Amygdala (tissue), 56 donors: ENCODE data around the gene EFHC2.
A peak's percentile ranks its signal among the peaks of the same experiment; 100 is the strongest.

ENCODE experiments used
- DNase-seq, 56 donors: peaks; one replicate each; lab custom pipeline; 2025; lab: John Stamatoyannopoulos, UW

The EFHC2 gene, protein sequence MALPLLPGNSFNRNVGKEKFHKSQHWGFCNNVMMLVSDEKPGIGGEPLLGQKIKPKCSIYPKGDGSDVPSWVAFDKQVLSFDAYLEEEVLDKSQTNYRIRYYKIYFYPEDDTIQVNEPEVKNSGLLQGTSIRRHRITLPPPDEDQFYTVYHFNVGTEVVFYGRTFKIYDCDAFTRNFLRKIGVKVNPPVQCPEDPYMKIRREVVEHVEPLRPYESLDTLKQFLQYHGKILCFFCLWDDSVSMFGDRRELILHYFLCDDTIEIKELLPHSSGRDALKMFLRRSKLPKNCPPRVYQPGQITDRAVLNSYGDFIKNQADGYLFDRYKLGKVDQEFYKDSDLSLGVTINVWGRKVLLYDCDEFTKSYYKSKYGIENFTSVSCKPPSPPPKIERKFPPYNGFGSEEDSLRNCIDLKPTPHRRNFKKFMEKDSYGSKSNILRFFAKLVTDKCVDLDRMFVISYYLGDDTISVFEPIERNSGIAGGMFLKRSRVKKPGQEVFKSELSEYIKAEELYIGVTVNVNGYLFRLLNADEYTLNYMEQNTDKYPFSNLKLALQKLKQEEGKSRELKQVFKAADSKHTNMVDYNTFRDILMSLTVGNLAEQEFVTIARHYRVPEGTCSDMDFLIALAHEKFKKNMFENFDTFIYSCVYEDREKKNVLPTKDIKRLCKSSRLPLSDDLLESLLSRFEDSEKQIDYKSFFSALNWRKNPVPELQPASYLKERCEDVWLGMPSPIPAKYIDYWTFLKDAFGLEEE

DNA sequence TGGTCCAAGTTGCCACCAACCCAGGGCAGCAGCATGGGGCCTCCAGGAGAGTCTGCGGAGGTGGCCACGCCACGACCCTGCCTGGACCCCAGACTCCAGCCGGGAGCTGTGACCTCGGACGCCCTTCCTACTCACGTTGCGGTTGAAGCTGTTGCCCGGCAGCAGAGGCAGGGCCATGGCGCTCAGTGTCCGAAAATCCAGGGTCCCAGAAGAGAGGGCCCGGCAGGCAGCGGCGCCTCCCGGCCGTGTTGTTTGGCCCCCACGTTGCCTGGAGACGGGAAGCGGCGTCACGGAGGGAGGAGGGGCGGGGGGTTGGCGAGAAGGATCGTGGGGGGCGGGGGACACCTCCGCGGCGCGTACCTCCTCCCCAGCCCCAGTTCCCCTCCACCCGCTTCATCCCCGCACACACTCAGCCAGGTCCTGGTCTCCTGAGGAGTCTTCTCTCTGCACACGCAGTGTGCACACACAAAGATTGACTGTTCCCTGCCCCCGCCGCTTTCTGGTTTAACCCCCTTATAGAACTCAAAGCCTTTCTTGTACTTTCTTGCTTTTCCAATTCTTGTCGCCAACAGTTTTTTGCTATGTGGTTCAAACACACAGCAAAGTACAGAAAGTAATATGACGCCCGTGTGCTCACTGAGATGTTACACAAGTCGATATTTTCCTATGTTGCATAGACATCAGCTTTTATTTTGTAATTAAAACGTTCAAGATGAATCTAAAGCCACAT, at the start of gene EFHC2:
Gene EFHC2, minus strand, starts transcription at position 261 of the 730 bp plus-strand sequence. Its CDS starts 84 bp downstream, at position 177.
- DNase-seq, result peak in 27 of 56 donors; percentile 0 to 34 (median 2)

DNA sequence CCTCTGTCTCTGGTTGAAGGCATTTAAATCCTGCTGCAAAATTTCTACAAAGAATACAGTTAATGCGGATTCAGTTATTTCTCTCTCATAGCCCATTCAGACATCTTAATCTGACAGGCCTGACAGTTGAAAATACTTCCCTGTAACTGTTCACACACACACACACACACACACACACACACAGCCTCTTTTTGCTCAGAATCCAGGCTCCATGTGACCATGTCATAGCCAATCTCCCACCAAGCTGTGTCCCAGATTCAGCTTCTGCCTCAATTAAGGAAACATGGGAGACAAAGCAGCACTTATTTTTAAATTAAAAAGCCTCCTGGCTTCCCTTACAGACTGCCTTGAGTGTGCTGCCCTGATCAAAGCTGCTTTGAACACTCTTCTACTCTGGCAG, 49.3 kb upstream of the EFHC2 start:
- peak in 24 of 56 donors; percentile 0 to 46 (median 4) for DNase-seq

DNA sequence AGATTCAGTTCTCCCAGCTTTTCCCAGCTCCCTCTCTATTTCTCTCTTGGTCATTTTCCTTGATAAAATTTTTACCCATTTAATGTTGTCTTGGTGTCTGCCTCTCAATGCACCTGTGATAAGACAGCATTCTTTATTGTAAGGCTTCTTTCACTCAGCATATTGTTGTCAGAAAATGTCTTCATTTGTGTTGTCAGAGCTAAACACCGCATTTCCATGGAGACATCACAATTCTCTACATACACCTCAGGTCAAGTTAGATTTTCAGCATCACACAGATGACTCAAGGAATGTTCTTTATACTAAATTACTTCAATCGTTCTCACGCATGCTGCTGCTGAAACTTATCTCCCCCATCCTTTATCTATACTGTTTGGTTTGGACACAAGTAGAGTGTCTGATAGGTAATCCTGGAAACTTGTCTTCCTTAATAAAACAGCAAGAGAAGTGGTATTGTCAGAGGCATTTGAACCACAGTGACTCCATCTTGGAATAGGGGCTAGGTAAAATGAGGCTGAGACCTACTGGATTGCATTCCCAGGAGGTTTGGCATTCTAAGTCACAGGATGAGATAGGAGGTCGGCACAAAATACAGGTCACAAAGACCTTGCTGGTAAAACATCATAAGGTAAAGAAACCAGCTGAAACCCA, 41.3 kb upstream of the EFHC2 start:
- no peak for DNase-seq

DNA sequence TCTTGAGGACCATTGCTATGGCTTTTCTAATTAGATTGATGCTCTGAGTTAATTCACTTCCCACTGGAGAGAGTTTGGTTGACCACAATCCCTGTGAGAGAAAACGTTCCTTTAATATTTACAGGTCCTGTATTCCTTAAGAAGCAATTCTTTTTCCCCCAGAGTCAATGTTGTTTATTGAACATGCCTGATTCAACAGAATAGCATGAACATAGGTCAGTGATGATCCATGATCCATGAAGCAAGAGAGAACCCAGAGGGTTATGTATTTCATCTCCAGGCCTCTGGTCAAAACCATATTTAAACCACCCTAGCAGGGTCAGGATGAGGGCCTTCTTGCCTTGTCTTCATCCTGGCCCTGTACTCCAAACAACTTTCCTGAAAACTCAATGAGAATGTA, 39.4 kb upstream of the EFHC2 start:
- DNase-seq, result no peak

DNA sequence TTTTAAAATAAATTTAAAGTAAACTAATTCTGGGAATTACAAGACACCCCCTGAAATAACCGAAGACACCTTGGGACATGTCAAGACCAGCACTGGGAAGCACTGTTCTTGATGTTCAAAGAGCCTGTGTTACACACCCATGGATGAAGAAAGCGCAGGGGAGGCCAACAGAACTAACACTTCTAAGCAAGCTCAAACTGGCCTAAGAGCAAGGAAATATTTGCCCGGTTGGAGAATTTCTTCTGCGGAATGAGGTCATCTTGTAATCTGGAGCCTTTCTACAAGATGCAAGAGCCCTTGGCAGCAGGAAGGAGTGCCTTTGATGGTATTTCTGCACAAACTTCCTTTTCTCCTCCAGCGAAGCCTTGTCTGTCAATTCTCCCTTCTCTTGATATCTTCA, 9.3 kb upstream of the EFHC2 start:
- no peak for DNase-seq

DNA sequence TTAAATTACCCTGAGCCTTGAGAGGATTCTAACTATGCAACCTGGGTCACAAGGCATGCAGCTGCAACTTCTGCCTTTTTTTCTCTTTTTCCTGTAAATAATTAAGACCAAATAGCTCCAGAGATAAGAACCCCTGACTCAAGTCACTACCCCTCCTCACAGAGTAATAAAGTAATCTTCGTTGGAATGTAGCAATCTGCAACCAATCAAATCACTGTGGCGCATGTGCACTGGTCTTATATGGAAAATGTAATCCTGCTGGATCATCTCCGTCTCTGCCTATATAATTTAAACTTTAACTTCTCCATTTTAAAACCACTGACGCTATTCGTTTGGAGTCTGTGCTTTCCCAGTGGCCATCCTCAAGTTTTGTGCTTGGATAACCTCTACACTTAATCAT, 6.1 kb upstream of the EFHC2 start:
- no peak for DNase-seq

DNA sequence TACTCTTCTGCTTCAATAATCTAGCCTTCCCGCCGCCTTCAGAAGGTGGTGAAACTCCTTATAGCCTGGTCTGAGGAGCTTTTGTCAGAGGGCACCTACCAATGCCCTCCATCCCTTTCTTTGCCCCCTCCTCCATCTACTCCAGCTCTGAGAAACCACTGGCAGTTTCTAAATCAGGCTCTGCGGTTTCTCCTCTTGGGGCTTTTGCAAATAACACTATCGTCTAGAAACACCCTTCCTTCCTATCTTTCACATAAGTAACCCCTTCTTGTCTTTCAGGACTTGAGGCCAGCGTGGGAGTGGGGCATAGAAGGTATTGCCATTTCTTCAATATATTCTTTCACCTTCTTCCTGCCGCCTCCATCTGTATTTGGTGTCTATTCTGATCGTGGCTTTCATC, 1.2 kb upstream of the EFHC2 start:
- DNase-seq, result no peak

DNA sequence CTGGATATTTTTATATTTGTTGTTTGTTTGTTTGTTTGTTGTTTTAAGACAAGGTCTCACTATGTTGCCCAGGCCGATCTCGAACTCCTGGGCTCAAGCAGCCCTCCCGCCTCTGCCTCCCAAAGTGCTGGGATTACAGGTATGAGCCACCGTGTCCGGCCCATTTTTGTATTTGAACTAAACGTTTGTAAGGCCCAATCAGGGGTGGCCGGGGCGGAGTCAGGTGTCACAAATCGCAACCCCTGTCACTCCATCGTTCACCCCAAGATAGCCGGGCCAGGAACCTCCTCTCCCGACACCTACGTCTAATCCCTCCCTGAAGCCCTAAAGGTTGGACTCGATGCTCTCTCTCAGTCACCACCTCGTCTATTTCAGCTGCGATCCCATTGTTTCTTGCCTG, 722 bp upstream of the EFHC2 start:
- peak in 2 of 56 donors; percentile 0 to 2 for DNase-seq

DNA sequence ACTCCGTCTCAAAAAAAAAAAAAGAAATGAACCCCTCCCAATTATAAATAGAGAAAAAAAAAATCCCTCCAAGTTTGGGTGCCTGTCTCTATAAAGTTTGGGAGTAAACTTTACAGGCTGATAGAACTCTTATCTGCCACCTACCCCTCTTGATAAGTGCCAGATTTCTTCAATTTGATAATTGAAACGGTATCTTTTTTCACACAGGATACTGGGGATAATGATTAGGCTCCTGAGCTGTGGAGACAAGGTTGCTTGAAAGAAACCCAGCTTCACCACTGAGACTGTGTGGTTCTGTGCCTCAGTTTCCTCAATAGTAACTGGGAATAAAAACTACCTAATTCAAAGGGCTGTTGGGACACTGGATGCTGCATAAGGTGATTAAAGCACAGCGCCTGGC, 606 bp downstream of the EFHC2 start:
- no peak for DNase-seq

DNA sequence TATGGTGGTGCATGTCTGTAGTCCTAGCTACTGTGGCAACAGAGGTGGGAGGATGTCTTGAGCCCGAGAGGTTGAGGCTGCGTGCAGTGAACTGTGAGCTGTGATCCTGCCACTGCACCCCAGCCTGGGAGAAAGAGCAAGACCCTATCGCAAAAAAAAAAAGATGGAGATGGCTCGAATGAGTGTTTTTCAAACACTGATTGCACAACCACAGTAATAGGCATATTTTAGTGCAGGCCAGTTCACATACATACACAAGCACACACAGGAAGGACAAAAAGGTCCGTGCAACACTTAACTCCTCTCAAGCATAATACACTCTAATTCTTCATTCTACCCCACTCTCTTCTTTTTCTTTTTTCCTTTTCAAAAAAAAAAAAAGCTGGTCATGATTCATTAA, 5.1 kb downstream of the EFHC2 start:
- no peak for DNase-seq

DNA sequence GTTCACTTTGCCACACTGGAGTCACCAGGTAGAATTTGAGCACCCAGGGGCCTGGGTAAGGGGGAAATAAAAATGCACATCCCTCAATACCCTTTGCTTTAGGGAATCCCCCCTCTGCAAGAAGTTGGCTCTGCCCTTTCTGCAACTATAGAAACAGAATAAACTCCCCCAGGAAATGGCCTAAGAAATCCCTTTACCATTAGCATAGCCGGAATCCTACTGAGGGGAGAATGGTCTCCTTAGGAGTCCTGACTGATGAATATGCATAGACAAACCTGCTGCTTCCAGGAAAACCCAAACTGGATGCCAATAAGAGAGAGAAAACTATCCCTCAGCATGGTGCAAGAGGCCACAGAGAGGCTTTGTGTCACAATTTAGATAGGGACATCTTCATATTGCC, 11.0 kb downstream of the EFHC2 start:
- DNase-seq, result no peak

DNA sequence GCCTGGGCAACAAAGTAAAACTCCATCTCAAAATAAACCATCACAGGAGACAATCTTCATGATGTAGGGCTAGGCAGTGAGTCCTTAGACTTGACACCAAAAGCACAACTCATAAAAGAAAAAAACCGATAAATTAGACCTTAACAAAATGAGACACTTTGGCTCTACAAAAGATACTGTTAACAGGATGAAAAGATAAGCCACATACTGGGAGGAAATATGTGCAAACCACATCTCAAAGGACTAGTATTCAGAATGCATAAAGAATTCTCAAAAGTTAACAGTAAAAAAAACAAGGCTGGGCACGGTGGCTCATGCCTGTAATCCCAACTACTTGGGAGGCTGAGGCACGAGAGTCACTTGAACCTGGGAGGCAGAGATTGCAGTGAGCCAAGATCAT, 13.2 kb downstream of the EFHC2 start:
- no peak for DNase-seq

DNA sequence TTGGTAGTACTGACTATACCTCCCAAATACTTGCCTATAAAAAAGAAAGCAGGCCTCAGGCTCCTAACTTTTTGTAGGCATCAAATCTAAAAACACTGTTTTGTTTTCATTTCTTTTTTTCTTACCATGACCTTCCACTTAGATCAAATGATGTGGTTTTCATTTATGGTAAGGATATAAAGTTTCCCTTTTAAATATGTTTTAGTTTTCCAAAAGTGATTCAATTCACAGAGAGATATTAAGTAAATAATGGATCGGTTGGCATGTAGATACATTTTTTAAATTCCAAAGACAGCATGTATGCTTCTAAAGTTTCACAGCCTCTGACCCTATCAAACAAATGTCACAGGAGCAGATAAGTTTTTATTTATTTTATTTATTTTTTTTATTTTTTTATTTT, 23.9 kb downstream of the EFHC2 start:
- DNase-seq, result no peak

DNA sequence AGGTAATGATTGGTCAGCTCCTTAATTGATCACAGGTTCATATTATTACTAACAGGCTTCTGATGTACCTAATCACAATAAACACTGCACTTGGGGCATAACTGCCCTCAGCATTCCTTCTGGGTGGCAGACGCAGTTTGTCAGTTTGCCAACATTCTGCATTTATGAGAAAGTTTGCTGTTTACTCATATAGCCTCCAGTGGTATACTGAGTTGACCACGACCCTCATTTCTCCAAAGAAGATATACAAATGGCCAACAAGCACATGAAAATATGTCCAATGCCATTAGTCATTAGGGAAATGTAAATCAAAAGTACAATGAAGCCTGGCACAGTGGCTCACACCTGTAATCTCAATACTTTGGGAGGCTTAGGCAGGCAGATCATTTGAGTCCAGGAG, 26.3 kb downstream of the EFHC2 start:
- no peak for DNase-seq

DNA sequence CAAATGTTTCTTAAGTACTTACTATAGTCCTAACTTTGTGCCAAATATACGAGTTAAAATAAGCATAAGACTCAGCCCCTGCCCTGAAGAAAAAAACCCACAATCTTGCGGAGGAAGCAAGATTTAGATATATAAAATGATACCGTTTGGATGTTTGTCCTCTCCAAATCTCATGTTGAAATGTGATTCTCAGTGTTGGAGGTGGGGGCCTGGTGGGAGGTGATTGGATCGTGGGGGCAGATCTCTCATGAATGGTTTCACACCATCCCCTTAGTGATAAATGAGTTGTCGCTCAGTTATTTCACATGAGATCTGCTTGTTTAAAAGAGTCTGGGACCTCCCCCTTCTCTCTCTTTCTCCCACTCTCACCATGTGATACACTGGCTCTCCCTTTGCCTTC, 28.7 kb downstream of the EFHC2 start:
- DNase-seq, result no peak

DNA sequence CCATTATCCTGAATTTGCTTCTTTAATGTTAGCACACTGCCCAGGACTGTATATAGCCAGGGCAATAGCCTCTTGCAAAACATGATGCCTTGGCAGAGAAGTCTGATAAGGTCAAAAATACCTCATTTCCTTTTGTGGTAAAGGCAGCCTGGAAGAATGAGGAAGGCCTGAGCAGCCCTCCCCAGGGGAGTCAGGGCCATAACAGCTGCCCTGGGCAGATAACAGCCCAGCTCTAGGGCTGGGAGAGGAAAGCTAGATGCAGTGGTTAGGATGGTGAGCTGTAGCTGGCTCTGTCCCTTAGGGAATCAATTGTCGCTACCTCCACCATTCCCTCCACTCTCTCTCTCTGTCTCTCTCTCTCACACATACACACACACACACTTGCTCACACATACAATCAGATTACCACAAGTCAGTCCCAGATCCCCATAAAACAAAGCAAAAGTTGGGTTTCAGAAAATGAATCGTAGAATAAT, 29.2 kb downstream of the EFHC2 start:
- DNase-seq, result peak in 3 of 56 donors; percentile 0 to 2 (median 2)

DNA sequence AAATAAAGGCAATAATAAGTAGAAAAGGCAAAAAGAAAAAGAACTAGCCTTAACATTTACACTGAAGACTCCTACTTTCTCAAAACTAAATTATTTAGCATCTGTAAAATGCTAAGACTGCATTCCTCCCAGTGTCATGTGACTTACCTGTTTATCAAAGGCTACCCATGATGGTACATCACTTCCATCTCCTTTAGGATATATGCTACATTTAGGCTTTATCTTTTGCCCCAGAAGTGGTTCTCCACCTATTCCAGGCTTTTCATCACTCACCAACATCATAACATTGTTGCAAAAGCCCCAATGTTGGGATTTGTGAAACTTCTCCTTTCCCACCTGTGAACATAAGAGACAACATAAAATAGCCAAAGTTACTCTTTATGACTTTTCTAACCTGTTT, 31.1 kb downstream of the EFHC2 start:
- DNase-seq, result no peak

DNA sequence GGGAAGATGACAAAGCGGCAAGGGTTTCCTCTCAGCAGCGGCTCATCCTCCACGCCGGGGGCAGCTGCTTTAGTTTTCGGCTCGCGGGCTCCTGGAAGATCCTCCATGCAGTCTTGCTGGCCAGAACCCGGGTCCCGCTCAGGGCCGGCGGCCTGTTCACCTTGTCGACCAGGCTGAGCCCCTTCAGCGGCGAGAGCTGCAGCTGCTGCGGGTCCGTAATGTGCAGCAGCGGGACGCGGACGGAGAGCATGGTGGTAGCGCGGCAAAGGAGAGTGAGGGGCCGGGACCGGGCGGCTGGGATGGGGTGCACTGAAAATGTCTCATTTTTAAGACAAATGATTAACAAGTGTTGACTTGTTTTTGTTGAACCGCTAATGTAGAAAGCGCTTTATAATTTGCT, 33.2 kb downstream of the EFHC2 start:
- no peak for DNase-seq

DNA sequence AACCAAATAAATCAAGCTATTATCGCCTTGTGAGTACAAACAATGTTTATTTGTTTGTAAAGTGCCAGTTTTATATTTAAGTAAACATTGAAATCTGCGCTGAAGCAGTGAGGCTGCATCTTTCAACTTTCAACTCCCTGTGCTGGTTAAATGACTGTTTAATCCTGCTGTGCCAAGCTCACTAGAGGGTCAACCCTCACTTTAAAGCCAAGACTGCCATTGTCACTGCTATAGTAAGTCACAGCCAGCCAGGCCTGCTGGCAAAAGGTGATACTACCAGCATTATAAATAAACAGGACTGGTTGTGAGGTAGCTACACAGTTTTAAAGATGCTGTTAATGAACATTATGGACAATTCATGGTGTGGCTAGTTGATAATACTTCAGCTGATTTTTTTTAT, 34.6 kb downstream of the EFHC2 start:
- no peak for DNase-seq

DNA sequence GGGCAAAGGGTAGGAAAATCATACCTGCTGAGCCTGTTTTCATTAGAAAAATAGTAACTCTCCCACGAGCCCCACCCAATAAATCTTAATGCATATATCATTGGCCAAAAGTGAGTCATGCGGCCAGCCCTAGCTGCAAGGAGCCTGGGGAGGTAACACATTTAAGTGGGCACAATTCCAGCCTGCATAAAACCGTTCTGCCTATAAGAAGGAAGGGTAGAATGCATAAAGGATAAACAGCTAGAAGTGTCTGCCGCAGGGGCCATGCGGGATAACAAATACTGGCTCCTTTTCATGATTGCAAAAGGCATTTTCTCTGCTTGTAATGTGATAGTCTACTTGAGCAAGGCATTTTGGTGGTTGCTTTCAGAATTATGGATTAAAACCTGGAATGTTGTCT, 37.1 kb downstream of the EFHC2 start:
- DNase-seq, result no peak

DNA sequence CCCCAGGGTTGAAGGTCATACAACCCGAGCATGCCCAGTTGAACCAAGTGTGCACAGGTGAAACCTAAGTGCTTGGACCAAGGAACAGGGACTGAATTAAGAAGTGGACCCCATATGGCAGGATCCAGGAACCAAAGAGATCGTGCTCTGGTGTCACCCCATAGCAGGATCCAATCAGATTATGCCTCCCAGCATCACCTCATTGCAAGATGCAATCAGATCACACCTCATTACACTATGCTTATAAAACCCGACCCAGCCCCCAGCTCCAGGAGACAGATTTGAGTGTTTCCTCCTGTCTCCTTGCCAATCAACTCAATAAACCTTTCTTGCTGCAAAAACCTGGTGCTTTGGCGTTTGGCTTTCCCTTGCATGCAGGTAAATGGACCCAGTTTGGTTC, 37.6 kb downstream of the EFHC2 start:
- DNase-seq, result no peak
